Suprapubic skin (tissue), 4 donors: ENCODE results near the gene SRSF10. TPM values are rescaled to one million over a fixed set of nuclear protein-coding genes. Genes with fewer than 3 reads are reported as not detected.
"Not testable (repeated sequence)": the region's sequence is repeated elsewhere in the genome, so short reads cannot be mapped to it uniquely, and the experiment has no call there.

ENCODE experiments used
- DNase-seq, 2 donors: peaks; one replicate each; pipeline ENCODE4 v3.0.0-alpha.2; 2019; ENCODE audit warnings: low spot score in 2 of 2
- H3K27ac ChIP-seq: fragments of 200-600 bp; sonication (generic); one replicate; pipeline ENCODE4 v1.5.1; 2019
- H3K27me3 ChIP-seq: fragments of 200-600 bp; sonication (generic); one replicate; pipeline ENCODE4 v1.5.1; 2019
- H3K36me3 ChIP-seq: fragments of 200-600 bp; sonication (generic); one replicate; pipeline ENCODE4 v1.5.1; 2019
- H3K4me1 ChIP-seq: fragments of 200-600 bp; sonication (generic); one replicate; pipeline ENCODE4 v1.5.1; 2019
- H3K4me3 ChIP-seq: fragments of 200-600 bp; sonication (generic); one replicate; pipeline ENCODE4 v1.5.1; 2019; ENCODE audit warnings: mild to moderate bottlenecking
- H3K9me3 ChIP-seq: fragments of 200-600 bp; sonication (generic); one replicate; pipeline ENCODE4 v1.5.1; 2019
- CTCF ChIP-seq, 2 donors: fragments of 200-600 bp in 1 of 2; fragments of 450-650 bp in 1 of 2; sonication (generic) in 1 of 2; IDR thresholded peaks; one replicate each; pipeline ENCODE4 v1.5.1; 2016 to 2019; ENCODE audit warnings: antibody characterized with exemption in 2 of 2, mild to moderate bottlenecking in 1 of 2, moderate library complexity in 1 of 2
- EP300 ChIP-seq: sonication (generic); formaldehyde crosslinking; IDR thresholded peaks from one replicate; pipeline ENCODE4 v1.6.1; 2017; ENCODE audit warnings: antibody characterized with exemption
- POLR2A ChIP-seq, 2 donors: fragments of 450-650 bp; IDR thresholded peaks; one replicate each; pipeline ENCODE4 v1.6.1; 2017; ENCODE audit warnings: antibody characterized with exemption in 2 of 2, mild to moderate bottlenecking in 2 of 2, moderate library complexity in 2 of 2
- POLR2AphosphoS5 ChIP-seq, 3 donors: sonication (generic); formaldehyde crosslinking; IDR thresholded peaks; one replicate each; pipeline ENCODE4 v1.6.1; 2017; ENCODE audit warnings: antibody characterized with exemption in 3 of 3
- WGBS: methylation state at CpG from one replicate; pipeline ENCODE4 v1.1.5; 2018; 5-methylcytosine and 5-hydroxymethylcytosine counted together
- total RNA-seq, 4 donors: library from RNA; depleted of rRNA; stranded (reverse); fragments of >200 nt; gene quantifications; one replicate each; pipeline ENCODE4 v1.1.0, GENCODE V29; 2016

SRSF10 gene
- total RNA-seq, 4 donors from 2014 or later: 67.7 to 162 (median 74.2) TPM

- Histone ChIP-seq H3K4me3 (no peak overlapping the region), H3K9me3 (no peaks in the 10 kb centered on the region), H3K27ac (no peak overlapping the region), H3K27me3 (no peaks in the 10 kb centered on the region), H3K36me3 (no peaks in the 10 kb centered on the region), H3K4me1 (no peaks in the 10 kb centered on the region)
- no peak for TF ChIP-seq EP300
- TF ChIP-seq POLR2AphosphoS5 (IDR thresholded peaks at IDR 0.05): no peak
- WGBS: 87% methylated on average over 13 of the region's 13 CpGs
- DNase-seq: no peak
Observed at GRCh38 chr1:23995431-23995837, 15.3 kb upstream of the SRSF10 start.

GRCh38 chr1:23992011-23992410, 11.9 kb upstream of the SRSF10 start:
- not testable (repeated sequence) for H3K9me3 ChIP-seq, H3K36me3 ChIP-seq, H3K27me3 ChIP-seq, H3K27ac ChIP-seq, H3K4me3 ChIP-seq, H3K4me1 ChIP-seq, DNase-seq
- 91% methylated on average over 13 of the region's 13 CpGs for WGBS

- H3K36me3 ChIP-seq: no peaks in the 10 kb centered on the region
- TF ChIP-seq POLR2AphosphoS5 (IDR thresholded peaks at IDR 0.05): no peak
- TF ChIP-seq CTCF (IDR thresholded peaks at IDR 0.05): no peak
- no peak for TF ChIP-seq POLR2A (IDR thresholded peaks at IDR 0.05)
- no peak for TF ChIP-seq EP300
- peaks cover 8% of the 10 kb centered on the region for H3K4me1 ChIP-seq
- no peaks in the 10 kb centered on the region for H3K9me3 ChIP-seq
- DNase-seq: no peak
- H3K4me3 ChIP-seq: no peak overlapping the region
- no peaks in the 10 kb centered on the region for H3K27me3 ChIP-seq
- 73% methylated on average over 3 of the region's 3 CpGs for WGBS
- H3K27ac ChIP-seq: no peak overlapping the region
Observed at GRCh38 chr1:23989263-23989662, 9.1 kb upstream of the SRSF10 start.

GRCh38 chr1:23987038-23987437, 6.9 kb upstream of the SRSF10 start:
- H3K27ac ChIP-seq, DNase-seq: not testable (repeated sequence)
- WGBS: 95% methylated on average over 14 of the region's 23 CpGs

GRCh38 chr1:23984417-23985186, 4.5 kb upstream of the SRSF10 start:
- DNase-seq: no peak
- no peaks in the 10 kb centered on the region for H3K27me3 ChIP-seq

More at GRCh38 chr1:23987038-23987437, 6.9 kb upstream of the SRSF10 start:
- not testable (repeated sequence) for H3K9me3 ChIP-seq, H3K4me3 ChIP-seq, H3K4me1 ChIP-seq, H3K27me3 ChIP-seq, H3K36me3 ChIP-seq

GRCh38 chr1:23980728-23981070, 572 bp upstream of the SRSF10 start:
- Histone ChIP-seq H3K4me1 (peaks cover 59% of the 10 kb centered on the region), H3K9me3 (no peaks in the 10 kb centered on the region), H3K27me3 (no peaks in the 10 kb centered on the region), H3K4me3 (peak overlapping the region; percentile 90), H3K36me3 (no peaks in the 10 kb centered on the region), H3K27ac (peak overlapping the region; percentile 99)
- peak in 1 of 2 donors; percentile 70 for DNase-seq
- TF ChIP-seq POLR2AphosphoS5 (IDR thresholded peaks at IDR 0.05) (no peak), EP300 (no peak), CTCF (IDR thresholded peaks at IDR 0.05) (no peak), POLR2A (IDR thresholded peaks at IDR 0.05) (no peak)
- WGBS: 47% methylated on average over 6 of the region's 6 CpGs

More at GRCh38 chr1:23984417-23985186, 4.5 kb upstream of the SRSF10 start:
- H3K36me3 ChIP-seq: no peaks in the 10 kb centered on the region
- TF ChIP-seq POLR2AphosphoS5 (IDR thresholded peaks at IDR 0.05): no peak
- no peak for TF ChIP-seq POLR2A (IDR thresholded peaks at IDR 0.05)
- no peak for TF ChIP-seq CTCF (IDR thresholded peaks at IDR 0.05)
- no peak for TF ChIP-seq EP300
- no peaks in the 10 kb centered on the region for H3K9me3 ChIP-seq
- peak overlapping the region; percentile 42 for H3K27ac ChIP-seq
- no peak overlapping the region for H3K4me3 ChIP-seq
- 68% methylated on average over 5 of the region's 5 CpGs for WGBS
- H3K4me1 ChIP-seq: peaks cover 20% of the 10 kb centered on the region
